Breast epithelium (tissue), 4 donors: Measurements from ENCODE around the gene ATG10. TPM values are rescaled to one million over a fixed set of nuclear protein-coding genes. Genes with fewer than 3 reads are reported as not detected.

Source experiments
- DNase-seq, 2 donors: peaks; one replicate each; pipeline ENCODE4 v3.0.0-alpha.2; 2019; ENCODE audit warnings: low spot score in 2 of 2
- H3K27ac ChIP-seq, 2 donors: fragments of 200-600 bp; sonication (generic) in 1 of 2; one replicate each; pipeline ENCODE4 v1.5.1; 2016 to 2019; ENCODE audit warnings: mild to moderate bottlenecking in 1 of 2
- H3K27me3 ChIP-seq, 2 donors: fragments of 200-600 bp; sonication (generic) in 1 of 2; one replicate each; pipeline versions ENCODE4 v1.5.1 to v1.6.0; 2017 to 2019; ENCODE audit warnings: control low read depth in 1 of 2, mild to moderate bottlenecking in 1 of 2
- H3K36me3 ChIP-seq: fragments of 200-600 bp; one replicate; pipeline ENCODE4 v1.5.1; 2019
- H3K4me1 ChIP-seq, 2 donors: fragments of 200-600 bp; sonication (generic); one replicate each; pipeline ENCODE4 v1.5.1; 2016 to 2019; ENCODE audit warnings: control low read depth in 1 of 2
- H3K4me3 ChIP-seq, 3 donors: fragments of 200-600 bp; sonication (generic); 1 replicate in 2 of 3; 2 replicates in 1 of 3; pipeline ENCODE4 v1.5.1; 2016 to 2019; ENCODE audit warnings: mild to moderate bottlenecking in 3 of 3, moderate library complexity in 2 of 3
- H3K9me3 ChIP-seq, 2 donors: fragments of 200-600 bp; sonication (generic) in 1 of 2; one replicate each; pipeline ENCODE4 v1.5.1; 2016 to 2019; ENCODE audit warnings: control low read depth in 1 of 2
- CTCF ChIP-seq, 3 donors: fragments of 450-650 bp; IDR thresholded peaks; one replicate each; pipeline ENCODE4 v1.5.1; 2016 to 2017; ENCODE audit warnings: antibody characterized with exemption in 3 of 3, mild to moderate bottlenecking in 3 of 3, moderate library complexity in 3 of 3
- POLR2A ChIP-seq: fragments of 450-650 bp; IDR thresholded peaks from one replicate; pipeline ENCODE4 v1.6.1; 2016; ENCODE audit warnings: antibody characterized with exemption, mild to moderate bottlenecking, moderate library complexity
- POLR2AphosphoS5 ChIP-seq, 3 donors: sonication (generic); formaldehyde crosslinking; IDR thresholded peaks; one replicate each; pipeline ENCODE4 v1.6.1; 2017; ENCODE audit warnings: antibody characterized with exemption in 3 of 3
- intact Hi-C: fragments of 100-400 bp; cut with DNase I; formaldehyde crosslinking; loops from one replicate; pipeline ENCODE4 v1.15.1; 2023; ENCODE audit warnings: low total_unique reads
- total RNA-seq, 3 donors: library from RNA; depleted of rRNA; stranded (reverse); fragments of >200 nt; gene quantifications; one replicate each; pipeline ENCODE4 v1.1.0, GENCODE V29; 2016

Gene ATG10
- total RNA-seq, 3 donors from 2014 or later: 5.2 to 9.2 (median 6.6) TPM

- no peaks in the 10 kb centered on the region for H3K36me3 ChIP-seq
- no peaks in the 10 kb centered on the region for H3K9me3 ChIP-seq
- no peak overlapping the region for H3K4me3 ChIP-seq
- H3K27ac ChIP-seq: no peak overlapping the region
- H3K27me3 ChIP-seq: no peaks in the 10 kb centered on the region
- TF ChIP-seq POLR2AphosphoS5 (IDR thresholded peaks at IDR 0.05) (no peak), POLR2A (no peak), CTCF (IDR thresholded peaks at IDR 0.05) (no peak)
- no peaks in the 10 kb centered on the region for H3K4me1 ChIP-seq
- no peak for DNase-seq
- intact Hi-C loops: no loop called here
Measured at GRCh38 chr5:81969226-81969625, 2.6 kb upstream of the ATG10 start.

- H3K9me3 ChIP-seq: no peaks in the 10 kb centered on the region
- no peak overlapping the region for H3K27ac ChIP-seq
- H3K36me3 ChIP-seq: no peaks in the 10 kb centered on the region
- no peaks in the 10 kb centered on the region for H3K27me3 ChIP-seq
- no peak for DNase-seq
- intact Hi-C loops: loop anchor here (5.0 kb wide), 1 partner anchor 218 kb away; the partner anchor contains the start of gene SSBP2
- no peaks in the 10 kb centered on the region for H3K4me1 ChIP-seq
- TF ChIP-seq CTCF (IDR thresholded peaks at IDR 0.05) (no peak), POLR2AphosphoS5 (IDR thresholded peaks at IDR 0.05) (no peak), POLR2A (no peak)
- no peak overlapping the region for H3K4me3 ChIP-seq
Measured at GRCh38 chr5:81969912-81970311, 1.9 kb upstream of the ATG10 start.

- H3K4me3 ChIP-seq: peak overlapping the region; percentile 68 to 77 (median 74)
- TF ChIP-seq CTCF (IDR thresholded peaks at IDR 0.05) (no peak), POLR2AphosphoS5 (IDR thresholded peaks at IDR 0.05) (no peak), POLR2A (no peak)
- no peaks in the 10 kb centered on the region for H3K36me3 ChIP-seq
- H3K9me3 ChIP-seq: no peaks in the 10 kb centered on the region
- no peak for DNase-seq
- intact Hi-C loops: loop anchor here (5.0 kb wide), 1 partner anchor 219 kb away; the partner anchor contains the start of gene SSBP2
- no peaks in the 10 kb centered on the region for H3K27me3 ChIP-seq
- no peaks in the 10 kb centered on the region for H3K4me1 ChIP-seq
- H3K27ac ChIP-seq: peak overlapping the region; percentile 99 to 100
Measured at GRCh38 chr5:81971111-81971711, 612 bp upstream of the ATG10 start.

GRCh38 chr5:81972492-81972783 lies 615 bp downstream of the ATG10 start:
- no peak for DNase-seq
- H3K4me1 ChIP-seq: no peaks in the 10 kb centered on the region
- H3K36me3 ChIP-seq: no peaks in the 10 kb centered on the region
- H3K9me3 ChIP-seq: no peaks in the 10 kb centered on the region
- H3K27me3 ChIP-seq: no peaks in the 10 kb centered on the region
- TF ChIP-seq CTCF (IDR thresholded peaks at IDR 0.05) (no peak), POLR2A (no peak), POLR2AphosphoS5 (IDR thresholded peaks at IDR 0.05) (no peak)
- intact Hi-C loops: loop anchor here (5.0 kb wide), 1 partner anchor 220 kb away; the partner anchor contains the start of gene SSBP2
- peak overlapping the region; percentile 99 to 100 for H3K27ac ChIP-seq
- H3K4me3 ChIP-seq: peak overlapping the region; percentile 68 to 77 (median 74)

GRCh38 chr5:81980160-81980559 lies 8.3 kb downstream of the ATG10 start:
- Histone ChIP-seq H3K4me3 (no peak overlapping the region), H3K27me3 (no peaks in the 10 kb centered on the region), H3K36me3 (no peaks in the 10 kb centered on the region), H3K27ac (no peak overlapping the region), H3K4me1 (no peaks in the 10 kb centered on the region), H3K9me3 (no peaks in the 10 kb centered on the region)
- TF ChIP-seq CTCF (IDR thresholded peaks at IDR 0.05): no peak
- no peak for TF ChIP-seq POLR2A
- TF ChIP-seq POLR2AphosphoS5 (IDR thresholded peaks at IDR 0.05): no peak
- intact Hi-C loops: no loop called here
- DNase-seq: no peak
